Measurements from ENCODE around the gene CROCC2. TPM values are rescaled to one million over a fixed set of nuclear protein-coding genes. Genes with fewer than 3 reads are reported as not detected.

CROCC2 gene
- total and polyA plus RNA-seq, 10 of the 15 experiments (the other 5 are each of a cell fraction or from before 2014, with no cell fraction given) = not detected

DNA sequence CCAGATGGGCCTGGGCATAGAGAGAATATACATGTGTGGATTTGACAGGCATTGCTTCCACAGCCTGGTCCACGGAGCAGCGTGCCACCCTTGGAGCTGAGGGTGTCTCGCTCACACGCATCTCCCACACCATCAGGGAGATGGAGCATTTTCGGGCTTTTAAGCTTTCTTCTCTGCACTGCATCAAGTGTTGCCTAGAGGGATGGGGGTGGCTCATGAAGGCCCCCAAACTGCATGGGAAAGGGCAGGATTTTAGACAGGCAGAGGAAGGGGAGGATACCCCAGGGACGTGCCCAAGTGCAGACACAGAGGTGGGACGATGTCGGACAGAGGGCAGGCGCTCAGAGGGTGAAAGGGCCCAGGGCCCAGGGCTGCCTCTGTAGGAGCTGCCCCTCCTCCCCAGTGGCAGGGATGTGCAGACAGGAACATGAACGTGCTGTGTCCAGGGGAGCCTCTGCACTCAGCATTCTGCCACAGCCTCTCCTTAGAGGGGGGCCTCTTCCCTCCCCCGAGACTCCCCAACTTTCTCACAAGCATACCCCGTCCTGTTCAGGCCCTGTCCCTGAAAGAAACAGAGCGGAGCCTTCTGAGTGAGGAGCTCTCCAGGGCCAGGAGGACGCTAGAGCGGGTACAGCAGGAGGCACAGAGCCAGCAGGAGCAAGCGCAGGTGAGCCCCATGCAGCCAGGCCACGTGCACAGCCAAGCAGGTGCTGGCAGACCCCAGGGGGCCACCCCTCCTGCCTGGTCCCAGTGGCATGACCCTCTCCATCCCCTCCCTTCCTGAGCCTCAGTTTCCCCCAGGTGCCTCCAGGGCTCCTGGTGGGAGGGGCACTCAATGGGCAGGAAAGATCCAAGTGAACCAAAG, 49.4 kb downstream of the CROCC2 start:
- no peaks in the 10 kb centered on the region for H3K79me2 ChIP-seq (ENCODE audit: control insufficient read depth, insufficient read depth, low read length)
- no peaks in the 10 kb centered on the region for H3K4me1 ChIP-seq (ENCODE audit: control insufficient read depth, insufficient read depth, low read length)
- ChIA-PET POLR2A (no interaction called here), SMC1A (ENCODE audit: uncharacterized antibody, unreplicated experiment) (no interaction called here), CTCF (no interaction called here), RAD21 (ENCODE audit: unreplicated experiment) (no interaction called here)
- no peaks in the 10 kb centered on the region for H4K20me1 ChIP-seq (ENCODE audit: control insufficient read depth, insufficient read depth)
- ATAC-seq = no peak
- no peak for FAIRE-seq
- H3K4me2 ChIP-seq (ENCODE audit: control insufficient read depth, insufficient read depth) = no peak overlapping the region
- H3K4me3 ChIP-seq = no peak overlapping the region
- no peak overlapping the region for H2AFZ ChIP-seq (ENCODE audit: control insufficient read depth, low read depth, low read length)
- 46% methylated on average over 17 of the region's 17 CpGs for WGBS (ENCODE audit: insufficient coverage, insufficient replicate concordance, low lambda C conversion rate, missing lambda C conversion rate)
- intact Hi-C loops (cut with micrococcal nuclease; ENCODE audit: unreplicated experiment) (no loop called here), in situ Hi-C loops (cut with MboI) (no loop called here)
- H3K27ac ChIP-seq (ENCODE audit: control insufficient read depth, insufficient read depth) = no peak overlapping the region
- no peak overlapping the region for H3K9ac ChIP-seq (ENCODE audit: control insufficient read depth, insufficient read depth, low read length)
- H3K9me3 ChIP-seq (replicated peaks; ENCODE audit: control insufficient read depth, insufficient read depth, low read length) = no peaks in the 10 kb centered on the region
- TF ChIP-seq JUNB (IDR thresholded peaks at IDR 0.05) = no peak
- no peak for TF ChIP-seq GATAD2B (conservative IDR thresholded peaks at IDR 0.05; ENCODE audit: low read depth)
- TF ChIP-seq PAX5 (IDR thresholded peaks at IDR 0.05; ENCODE audit: borderline replicate concordance, low read depth, low read length) = no peak
- TF ChIP-seq, protein P1, sequence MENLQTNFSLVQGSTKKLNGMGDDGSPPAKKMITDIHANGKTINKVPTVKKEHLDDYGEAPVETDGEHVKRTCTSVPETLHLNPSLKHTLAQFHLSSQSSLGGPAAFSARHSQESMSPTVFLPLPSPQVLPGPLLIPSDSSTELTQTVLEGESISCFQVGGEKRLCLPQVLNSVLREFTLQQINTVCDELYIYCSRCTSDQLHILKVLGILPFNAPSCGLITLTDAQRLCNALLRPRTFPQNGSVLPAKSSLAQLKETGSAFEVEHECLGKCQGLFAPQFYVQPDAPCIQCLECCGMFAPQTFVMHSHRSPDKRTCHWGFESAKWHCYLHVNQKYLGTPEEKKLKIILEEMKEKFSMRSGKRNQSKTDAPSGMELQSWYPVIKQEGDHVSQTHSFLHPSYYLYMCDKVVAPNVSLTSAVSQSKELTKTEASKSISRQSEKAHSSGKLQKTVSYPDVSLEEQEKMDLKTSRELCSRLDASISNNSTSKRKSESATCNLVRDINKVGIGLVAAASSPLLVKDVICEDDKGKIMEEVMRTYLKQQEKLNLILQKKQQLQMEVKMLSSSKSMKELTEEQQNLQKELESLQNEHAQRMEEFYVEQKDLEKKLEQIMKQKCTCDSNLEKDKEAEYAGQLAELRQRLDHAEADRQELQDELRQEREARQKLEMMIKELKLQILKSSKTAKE (IDR thresholded peaks at IDR 0.05; ENCODE audit: low read depth, poor library complexity, severe bottlenecking) = no peak
- TF ChIP-seq POU2F2 (IDR thresholded peaks at IDR 0.05; ENCODE audit: borderline replicate concordance, low read depth, low read length) = no peak
- no peak for TF ChIP-seq BCL3 (IDR thresholded peaks at IDR 0.05; ENCODE audit: borderline replicate concordance, insufficient read depth, low read depth, low read length, poor library complexity, severe bottlenecking)
- no peak for TF ChIP-seq ZBTB33 (IDR thresholded peaks at IDR 0.05)
- no peak for TF ChIP-seq BMI1 (IDR thresholded peaks at IDR 0.05; ENCODE audit: borderline replicate concordance)
- no peak for TF ChIP-seq NFYA (IDR thresholded peaks at IDR 0.05; ENCODE audit: borderline replicate concordance, low read depth, low read length)
- TF ChIP-seq NR2F1 (conservative IDR thresholded peaks at IDR 0.05) = no peak
- no peak for TF ChIP-seq RELA (IDR thresholded peaks at IDR 0.05; ENCODE audit: borderline replicate concordance, partially characterized antibody)
- TF ChIP-seq IKZF1 (conservative IDR thresholded peaks at IDR 0.05) = no peak
- no peak for TF ChIP-seq PAX8 (IDR thresholded peaks at IDR 0.05)
- TF ChIP-seq TCF12 (IDR thresholded peaks at IDR 0.05; ENCODE audit: low read depth, low read length) = no peak
- no peak for TF ChIP-seq FOXK2 (IDR thresholded peaks at IDR 0.05)
- no peak for TF ChIP-seq RFX5 (IDR thresholded peaks at IDR 0.05; ENCODE audit: low read depth, low read length)
- TF ChIP-seq POLR2A (IDR thresholded peaks at IDR 0.05; ENCODE audit: low read depth, low read length) = no peak
- no peak for TF ChIP-seq CREM (IDR thresholded peaks at IDR 0.05; ENCODE audit: low read depth)
- TF ChIP-seq, protein P2, sequence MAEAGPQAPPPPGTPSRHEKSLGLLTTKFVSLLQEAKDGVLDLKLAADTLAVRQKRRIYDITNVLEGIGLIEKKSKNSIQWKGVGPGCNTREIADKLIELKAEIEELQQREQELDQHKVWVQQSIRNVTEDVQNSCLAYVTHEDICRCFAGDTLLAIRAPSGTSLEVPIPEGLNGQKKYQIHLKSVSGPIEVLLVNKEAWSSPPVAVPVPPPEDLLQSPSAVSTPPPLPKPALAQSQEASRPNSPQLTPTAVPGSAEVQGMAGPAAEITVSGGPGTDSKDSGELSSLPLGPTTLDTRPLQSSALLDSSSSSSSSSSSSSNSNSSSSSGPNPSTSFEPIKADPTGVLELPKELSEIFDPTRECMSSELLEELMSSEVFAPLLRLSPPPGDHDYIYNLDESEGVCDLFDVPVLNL (IDR thresholded peaks at IDR 0.05; ENCODE audit: low read depth, low read length) = no peak
- peaks cover 0 to 1% of the 10 kb centered on the region in 2 experiments; a peak in 2 of 4 replicates for H3K27me3 ChIP-seq (replicated peaks in 1 of 2; ENCODE audit: control insufficient read depth in 2 of 2, insufficient read depth in 2 of 2, low read length in 1 of 2)
- no peaks in the 10 kb centered on the region for H3K36me3 ChIP-seq (ENCODE audit: control insufficient read depth in 2 of 2, insufficient read depth in 2 of 2, low read length in 1 of 2)
- BruUV-seq (replicated peaks) = no TSS peak
- DNase-seq (ENCODE audit: low read depth, low spot score) = no peak

Data from GM12878 (cell line).